ENCODE measurements around the gene SLC35D2.

GRCh38 chr9:96395964-96396363, 12.5 kb upstream of the SLC35D2 start:
- TF ChIP-seq CTCF (conservative IDR thresholded peaks at IDR 0.05; ENCODE audit: low read length) (no peak), EZH2phosphoT487 (IDR thresholded peaks at IDR 0.05; ENCODE audit: borderline replicate concordance, low read depth, low read length) (no peak)
